ENCODE data around the gene SULT4A1.

DNA sequence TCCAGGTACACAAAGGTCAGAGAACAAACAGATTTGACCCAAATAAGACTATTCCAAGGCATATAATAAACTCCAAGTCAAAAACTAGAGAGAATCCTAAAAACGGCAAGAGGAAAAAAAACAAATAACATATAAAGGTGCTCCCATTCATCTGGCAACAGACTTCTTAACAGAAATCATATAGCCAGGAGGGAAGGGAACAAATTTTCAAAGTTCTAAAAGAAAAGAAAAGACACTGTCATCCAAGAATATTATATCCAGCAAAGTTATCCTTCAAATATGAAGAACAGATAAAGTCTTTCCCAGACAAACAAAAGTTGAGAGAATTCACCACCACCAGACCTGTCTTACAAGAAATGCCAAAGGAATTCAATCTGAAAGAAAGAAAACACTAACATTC is 61.3 kb downstream of the SULT4A1 start:
- TF ChIP-seq YY1 (IDR thresholded peaks at IDR 0.05; ENCODE audit: insufficient read depth, insufficient read length) (no peak), ZNF274 (IDR thresholded peaks at IDR 0.05; ENCODE audit: low read depth, low read length) (no peak)

Data from NT2/D1 (cell line).